ENCODE measurements around the gene C1orf226. TPM values are rescaled to one million over a fixed set of nuclear protein-coding genes. Genes with fewer than 3 reads are reported as not detected.

The C1orf226 gene
- total RNA-seq, 1 experiment from 2014 or later: 4.3 TPM

DNA sequence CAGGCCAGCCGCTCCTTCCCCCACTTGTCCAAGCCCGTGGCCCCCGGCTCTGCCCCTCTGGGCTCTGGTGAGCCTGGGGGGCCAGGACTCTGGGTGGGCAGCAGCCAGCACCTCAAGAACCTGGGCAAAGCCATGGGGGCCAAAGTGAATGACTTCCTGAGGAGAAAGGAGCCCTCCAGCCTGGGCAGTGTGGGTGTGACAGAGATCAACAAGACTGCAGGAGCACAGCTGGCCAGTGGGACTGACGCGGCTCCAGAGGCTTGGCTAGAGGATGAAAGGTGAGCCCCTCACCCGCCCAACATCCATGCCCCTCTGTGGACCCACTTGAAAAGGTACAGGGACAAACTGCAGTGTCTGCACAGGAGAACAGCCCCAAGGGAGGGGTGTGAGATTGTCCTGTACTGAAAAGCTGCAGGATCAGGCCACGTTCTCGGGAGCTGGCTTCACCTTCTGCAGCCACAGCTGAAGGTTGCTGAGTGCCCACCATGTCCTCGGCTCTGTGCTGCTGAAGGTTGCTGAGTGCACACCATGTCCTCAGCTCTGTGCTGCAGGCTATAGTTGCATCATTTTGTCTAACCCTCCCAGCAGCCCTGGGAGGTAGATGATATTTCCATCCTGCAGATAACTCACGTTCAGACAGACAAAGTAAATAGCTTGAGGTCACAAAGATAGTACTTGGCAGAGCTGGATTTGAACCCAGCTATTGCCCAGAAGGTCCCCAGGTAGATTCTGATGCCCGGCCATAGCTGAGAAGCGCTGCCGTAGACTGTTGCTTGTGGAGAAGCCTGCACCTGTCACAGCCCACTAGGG lies 618 bp downstream of the C1orf226 start:
- ChIA-PET POLR2A (ENCODE audit: unreplicated experiment) (interaction anchor here (0.6 kb wide), 1 partner anchor 528 kb away, joined by 5 read pairs; no protein-coding TSS in a partner anchor), CTCF (interaction anchor here (0.6 to 1.2 kb wide), 3 partner anchors 10 to 345 kb away, joined by 4 to 11 read pairs (median 7); no protein-coding TSS in a partner anchor)
- BruUV-seq (replicated peaks): TSS peak; percentile 74
- H3K9me2 ChIP-seq (replicated peaks; ENCODE audit: low read length): no peaks in the 10 kb centered on the region
- no peaks in the 10 kb centered on the region for H3F3A ChIP-seq (ENCODE audit: low read length, unreplicated experiment)
- H3K79me2 ChIP-seq (ENCODE audit: low read length): no peaks in the 10 kb centered on the region
- no peaks in the 10 kb centered on the region for H3K27me3 ChIP-seq (ENCODE audit: low read length)
- peak overlapping the region; percentile 95 for H3K27ac ChIP-seq (ENCODE audit: low read length)
- H3K9ac ChIP-seq (ENCODE audit: low read length): peak overlapping the region; percentile 76
- peak overlapping the region; percentile 81 for H3K4me2 ChIP-seq (ENCODE audit: low read length)
- no peaks in the 10 kb centered on the region for H3K36me3 ChIP-seq (ENCODE audit: low read depth, low read length)
- H3K4me3 ChIP-seq (ENCODE audit: low read length): peak overlapping the region; percentile 49
- ATAC-seq (peak; percentile 32), DNase-seq (no peak)
- no peaks in the 10 kb centered on the region for H4K20me1 ChIP-seq (ENCODE audit: low read length)
- peaks cover 27% of the 10 kb centered on the region for H3K4me1 ChIP-seq (ENCODE audit: insufficient read depth, low read length)
- H3K9me3 ChIP-seq (ENCODE audit: low read length): no peaks in the 10 kb centered on the region
- H2AFZ ChIP-seq (ENCODE audit: low read length): peak overlapping the region; percentile 50
- TF ChIP-seq EZH2phosphoT487 (IDR thresholded peaks at IDR 0.05; ENCODE audit: borderline replicate concordance, low read length) (no peak), EZH2 (IDR thresholded peaks at IDR 0.05; ENCODE audit: low read length, unreplicated experiment) (no peak)
- TF ChIP-seq, protein P1, sequence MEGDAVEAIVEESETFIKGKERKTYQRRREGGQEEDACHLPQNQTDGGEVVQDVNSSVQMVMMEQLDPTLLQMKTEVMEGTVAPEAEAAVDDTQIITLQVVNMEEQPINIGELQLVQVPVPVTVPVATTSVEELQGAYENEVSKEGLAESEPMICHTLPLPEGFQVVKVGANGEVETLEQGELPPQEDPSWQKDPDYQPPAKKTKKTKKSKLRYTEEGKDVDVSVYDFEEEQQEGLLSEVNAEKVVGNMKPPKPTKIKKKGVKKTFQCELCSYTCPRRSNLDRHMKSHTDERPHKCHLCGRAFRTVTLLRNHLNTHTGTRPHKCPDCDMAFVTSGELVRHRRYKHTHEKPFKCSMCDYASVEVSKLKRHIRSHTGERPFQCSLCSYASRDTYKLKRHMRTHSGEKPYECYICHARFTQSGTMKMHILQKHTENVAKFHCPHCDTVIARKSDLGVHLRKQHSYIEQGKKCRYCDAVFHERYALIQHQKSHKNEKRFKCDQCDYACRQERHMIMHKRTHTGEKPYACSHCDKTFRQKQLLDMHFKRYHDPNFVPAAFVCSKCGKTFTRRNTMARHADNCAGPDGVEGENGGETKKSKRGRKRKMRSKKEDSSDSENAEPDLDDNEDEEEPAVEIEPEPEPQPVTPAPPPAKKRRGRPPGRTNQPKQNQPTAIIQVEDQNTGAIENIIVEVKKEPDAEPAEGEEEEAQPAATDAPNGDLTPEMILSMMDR (conservative IDR thresholded peaks at IDR 0.05; ENCODE audit: low read depth, low read length): no peak
- intact Hi-C loops (cut with micrococcal nuclease): no loop called here

GRCh38 chr1:162383091-162383490 lies 1.6 kb downstream of the C1orf226 start:
- no peak overlapping the region for H3K4me3 ChIP-seq (ENCODE audit: low read length)
- no peaks in the 10 kb centered on the region for H3K27me3 ChIP-seq (ENCODE audit: low read length)
- H3K4me1 ChIP-seq (ENCODE audit: insufficient read depth, low read length): peaks cover 27% of the 10 kb centered on the region
- no peaks in the 10 kb centered on the region for H3K79me2 ChIP-seq (ENCODE audit: low read length)
- H3K27ac ChIP-seq (ENCODE audit: low read length): no peak overlapping the region
- H2AFZ ChIP-seq (ENCODE audit: low read length): no peak overlapping the region
- CTCF ChIA-PET: no interaction called here
- intact Hi-C loops (cut with micrococcal nuclease): no loop called here
- H3K9me2 ChIP-seq (replicated peaks; ENCODE audit: low read length): no peaks in the 10 kb centered on the region
- H4K20me1 ChIP-seq (ENCODE audit: low read length): no peaks in the 10 kb centered on the region
- H3K4me2 ChIP-seq (ENCODE audit: low read length): no peak overlapping the region
- H3K9me3 ChIP-seq (ENCODE audit: low read length): no peaks in the 10 kb centered on the region
- ATAC-seq (no peak), DNase-seq (no peak)
- POLR2A ChIA-PET (ENCODE audit: unreplicated experiment): no interaction called here
- TF ChIP-seq, protein P1 (conservative IDR thresholded peaks at IDR 0.05; ENCODE audit: low read depth, low read length): no peak
- no peak for TF ChIP-seq EZH2phosphoT487 (IDR thresholded peaks at IDR 0.05; ENCODE audit: borderline replicate concordance, low read length)
- no peak for TF ChIP-seq EZH2 (IDR thresholded peaks at IDR 0.05; ENCODE audit: low read length, unreplicated experiment)
- no TSS peak for BruUV-seq (replicated peaks)
- H3K36me3 ChIP-seq (ENCODE audit: low read depth, low read length): no peaks in the 10 kb centered on the region
- no peak overlapping the region for H3K9ac ChIP-seq (ENCODE audit: low read length)
- no peaks in the 10 kb centered on the region for H3F3A ChIP-seq (ENCODE audit: low read length, unreplicated experiment)

DNA sequence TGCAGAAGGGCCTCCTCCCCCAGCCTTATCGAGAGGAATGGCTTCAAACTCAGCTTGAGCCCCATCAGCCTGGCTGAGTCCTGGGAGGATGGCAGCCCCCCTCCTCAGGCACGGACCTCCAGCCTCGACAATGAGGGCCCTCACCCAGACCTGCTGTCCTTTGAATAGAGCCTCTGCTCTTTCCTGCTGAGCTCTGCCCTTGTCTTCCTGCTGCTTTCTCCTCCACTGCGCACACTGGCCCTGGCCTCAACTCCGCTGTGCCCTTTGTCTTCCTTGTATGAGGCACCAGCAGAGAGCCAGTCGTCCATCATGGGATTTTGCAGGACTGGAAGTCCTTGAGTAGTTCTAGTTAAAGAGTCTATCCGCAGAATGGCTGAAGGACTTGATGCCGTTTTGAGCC lies 2.0 kb downstream of the C1orf226 start:
- H3K4me3 ChIP-seq (ENCODE audit: low read length): no peak overlapping the region
- no peak overlapping the region for H3K27ac ChIP-seq (ENCODE audit: low read length)
- peaks cover 27% of the 10 kb centered on the region for H3K4me1 ChIP-seq (ENCODE audit: insufficient read depth, low read length)
- H4K20me1 ChIP-seq (ENCODE audit: low read length): no peaks in the 10 kb centered on the region
- no peaks in the 10 kb centered on the region for H3K27me3 ChIP-seq (ENCODE audit: low read length)
- ATAC-seq (no peak), DNase-seq (no peak)
- H3K9ac ChIP-seq (ENCODE audit: low read length): no peak overlapping the region
- no peaks in the 10 kb centered on the region for H3K9me2 ChIP-seq (replicated peaks; ENCODE audit: low read length)
- POLR2A ChIA-PET (ENCODE audit: unreplicated experiment): no interaction called here
- intact Hi-C loops (cut with micrococcal nuclease): no loop called here
- CTCF ChIA-PET: no interaction called here
- no peaks in the 10 kb centered on the region for H3K9me3 ChIP-seq (ENCODE audit: low read length)
- H2AFZ ChIP-seq (ENCODE audit: low read length): no peak overlapping the region
- H3K36me3 ChIP-seq (ENCODE audit: low read depth, low read length): no peaks in the 10 kb centered on the region
- no peak overlapping the region for H3K4me2 ChIP-seq (ENCODE audit: low read length)
- H3K79me2 ChIP-seq (ENCODE audit: low read length): no peaks in the 10 kb centered on the region
- no TSS peak for BruUV-seq (replicated peaks)
- H3F3A ChIP-seq (ENCODE audit: low read length, unreplicated experiment): no peaks in the 10 kb centered on the region
- TF ChIP-seq, protein P1 (conservative IDR thresholded peaks at IDR 0.05; ENCODE audit: low read depth, low read length): no peak
- TF ChIP-seq EZH2phosphoT487 (IDR thresholded peaks at IDR 0.05; ENCODE audit: borderline replicate concordance, low read length) (no peak), EZH2 (IDR thresholded peaks at IDR 0.05; ENCODE audit: low read length, unreplicated experiment) (no peak)

All from PC-3 (cell line).